Natural killer cell treated with Interleukin-12 subunit alpha and Interleukin-12 subunit beta and Interleukin-15 and Interleukin-18, amount 100 ng/mL, for 72 hours (primary cell): Measurements from ENCODE around the gene PRKCA. TPM values are rescaled to one million over a fixed set of nuclear protein-coding genes. Genes with fewer than 3 reads are reported as not detected.
"Not testable (repeated sequence)": the region's sequence is repeated elsewhere in the genome, so short reads cannot be mapped to it uniquely, and the experiment has no call there.

Source experiments
- ATAC-seq, 2 donors: fragments of 150-1000 bp; cut with Tn5 transposase in 1 of 2; sonication (Bioruptor Pico), chemical (Tn5 transposase) in 1 of 2; 2 replicates each; pipeline ENCODE4 v1.10.0; 2021
- DNase-seq: peaks from one replicate; pipeline ENCODE4 v3.0.0; 2022; ENCODE audit warnings: low spot score
- H3K27ac Mint-ChIP-seq, 2 donors: 1 replicate in 1 of 2; 2 replicates in 1 of 2; pipeline ENCODE4 v1.8.0; 2022; ENCODE audit warnings: mixed read lengths in 2 of 2, mild to moderate bottlenecking in 1 of 2, moderate library complexity in 1 of 2
- H3K27me3 Mint-ChIP-seq, 2 donors: 1 replicate in 1 of 2; 2 replicates in 1 of 2; pipeline ENCODE4 v1.8.0; 2022; ENCODE audit warnings: mixed read lengths in 2 of 2
- H3K36me3 Mint-ChIP-seq: one replicate; pipeline ENCODE4 v1.8.0; 2022; ENCODE audit warnings: mixed read lengths
- H3K4me1 Mint-ChIP-seq, 2 donors: 1 replicate in 1 of 2; 2 replicates in 1 of 2; pipeline ENCODE4 v1.8.0; 2022; ENCODE audit warnings: low read depth in 2 of 2, mixed read lengths in 2 of 2, mild to moderate bottlenecking in 1 of 2
- H3K4me3 Mint-ChIP-seq: one replicate; pipeline ENCODE4 v1.8.0; 2022; ENCODE audit warnings: mixed read lengths
- H3K9me3 Mint-ChIP-seq: 2 replicates; pipeline ENCODE4 v1.8.0; 2022; ENCODE audit warnings: mixed read lengths
- total RNA-seq, 2 donors: library from RNA; stranded (reverse); gene quantifications; one replicate each; pipeline ENCODE4 v1.2.3, GENCODE V29; 2022

The PRKCA gene
- total RNA-seq, 2 donors from 2014 or later, result 31.1 to 41.1 TPM

DNA sequence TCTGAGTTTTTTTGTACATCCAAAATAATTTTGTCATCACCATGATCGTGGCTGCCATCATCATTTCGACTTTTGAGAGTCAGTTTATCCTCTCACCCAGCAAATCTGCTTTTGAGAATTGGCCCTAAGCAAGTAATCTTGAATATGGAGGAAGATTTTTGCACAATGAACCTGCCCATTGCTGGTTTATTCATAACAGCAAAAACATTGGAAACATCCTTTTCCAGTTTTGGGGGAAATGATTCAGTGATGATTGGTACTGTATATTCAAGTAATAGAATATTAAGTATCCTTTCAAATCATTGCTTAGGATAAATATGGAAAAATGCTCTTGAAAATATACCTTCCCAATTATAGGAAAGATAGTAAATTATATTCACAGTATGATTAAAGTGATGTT, 53.1 kb downstream of the PRKCA start:
- H3K4me3 Mint-ChIP-seq, result no peak overlapping the region
- no peak overlapping the region for H3K27ac Mint-ChIP-seq
- DNase-seq, result no peak
- no peak for ATAC-seq
- H3K4me1 Mint-ChIP-seq, result peaks cover 15 to 24% of the 10 kb centered on the region in 2 donors
- H3K27me3 Mint-ChIP-seq, result no peaks in the 10 kb centered on the region
- no peaks in the 10 kb centered on the region for H3K36me3 Mint-ChIP-seq
- H3K9me3 Mint-ChIP-seq, result no peaks in the 10 kb centered on the region

DNA sequence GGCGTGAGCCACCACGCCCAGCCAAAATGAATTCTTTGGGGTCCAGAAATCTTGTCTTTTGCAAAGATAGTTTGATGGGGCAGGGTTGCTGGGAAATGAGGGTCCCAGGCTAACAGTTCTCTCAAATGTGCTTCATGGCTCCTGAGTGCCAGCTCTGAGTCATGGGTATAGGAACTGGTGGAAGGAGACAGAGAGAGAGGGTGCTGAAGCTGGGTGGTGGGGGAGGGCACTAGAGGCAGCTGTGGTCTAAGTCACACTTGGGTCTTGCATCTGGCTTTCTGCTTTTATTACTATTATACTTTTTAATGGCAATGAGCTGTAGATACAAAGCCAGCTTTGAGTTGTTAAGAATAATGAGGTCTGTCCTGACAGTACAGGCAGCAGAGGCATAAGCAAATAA, 54.6 kb downstream of the PRKCA start:
- Mint-ChIP-seq H3K36me3 (no peaks in the 10 kb centered on the region), H3K4me1 (peaks cover 8 to 18% of the 10 kb centered on the region in 2 donors), H3K4me3 (no peak overlapping the region), H3K27me3 (no peaks in the 10 kb centered on the region), H3K27ac (no peak overlapping the region), H3K9me3 (no peaks in the 10 kb centered on the region)
- DNase-seq (no peak), ATAC-seq (no peak)

- Mint-ChIP-seq H3K27ac (no peak overlapping the region), H3K4me1 (peaks cover 10 to 14% of the 10 kb centered on the region in 2 donors), H3K27me3 (no peaks in the 10 kb centered on the region), H3K36me3 (no peaks in the 10 kb centered on the region), H3K9me3 (no peaks in the 10 kb centered on the region), H3K4me3 (no peak overlapping the region)
- ATAC-seq, result no peak
- DNase-seq, result no peak
Measured at GRCh38 chr17:66359351-66359750, 56.9 kb downstream of the PRKCA start.

DNA sequence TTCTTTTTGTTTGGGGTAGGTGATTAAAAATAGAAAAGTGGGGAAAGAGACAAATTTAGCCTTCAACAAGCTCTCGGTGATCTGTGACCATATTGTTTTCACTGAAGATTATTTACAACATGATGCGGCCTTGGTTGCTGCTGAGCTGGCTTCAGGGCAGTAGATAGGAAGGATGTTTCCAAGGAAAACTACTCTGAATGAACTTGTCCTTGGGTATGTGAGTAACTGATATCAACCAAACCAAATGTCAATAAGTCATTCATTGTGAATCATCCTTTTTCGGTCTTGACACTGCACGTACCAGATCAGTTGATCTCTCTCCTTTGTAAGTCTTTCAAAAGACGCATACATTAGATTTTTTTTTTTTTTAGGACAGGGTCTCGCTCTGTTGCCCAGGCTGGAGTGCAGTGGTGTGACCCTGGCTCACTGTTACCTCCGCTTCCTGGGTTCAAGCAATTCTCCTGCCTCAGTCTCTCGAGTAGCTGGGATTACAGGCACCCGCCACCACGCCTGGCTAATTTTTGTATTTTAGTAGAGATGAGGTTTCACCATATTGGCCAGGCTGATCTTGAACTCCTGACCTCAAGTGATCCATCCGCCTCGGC, 58.6 kb downstream of the PRKCA start:
- not testable (repeated sequence) for H3K9me3 Mint-ChIP-seq, H3K27ac Mint-ChIP-seq, H3K27me3 Mint-ChIP-seq, ATAC-seq, H3K36me3 Mint-ChIP-seq, DNase-seq, H3K4me3 Mint-ChIP-seq
- peaks cover 20 to 24% of the 10 kb centered on the region in 2 donors for H3K4me1 Mint-ChIP-seq

GRCh38 chr17:66364508-66364907, 62.1 kb downstream of the PRKCA start:
- Mint-ChIP-seq H3K9me3 (no peaks in the 10 kb centered on the region), H3K36me3 (no peaks in the 10 kb centered on the region), H3K4me1 (peaks cover 25 to 29% of the 10 kb centered on the region in 2 donors), H3K27me3 (no peaks in the 10 kb centered on the region), H3K4me3 (peak overlapping the region; percentile 51), H3K27ac (peak overlapping the region; percentile 51 to 73)
- DNase-seq (no peak), ATAC-seq (peak in 1 of 2 donors; percentile 45)

- H3K27ac Mint-ChIP-seq, result peak overlapping the region; percentile 51 to 73
- no peaks in the 10 kb centered on the region for H3K27me3 Mint-ChIP-seq
- no peaks in the 10 kb centered on the region for H3K36me3 Mint-ChIP-seq
- no peaks in the 10 kb centered on the region for H3K9me3 Mint-ChIP-seq
- ATAC-seq (peak in 1 of 2 donors; percentile 69), DNase-seq (no peak)
- peak overlapping the region; percentile 51 for H3K4me3 Mint-ChIP-seq
- peaks cover 25 to 29% of the 10 kb centered on the region in 2 donors for H3K4me1 Mint-ChIP-seq
Measured at GRCh38 chr17:66364990-66365490, 62.6 kb downstream of the PRKCA start.

DNA sequence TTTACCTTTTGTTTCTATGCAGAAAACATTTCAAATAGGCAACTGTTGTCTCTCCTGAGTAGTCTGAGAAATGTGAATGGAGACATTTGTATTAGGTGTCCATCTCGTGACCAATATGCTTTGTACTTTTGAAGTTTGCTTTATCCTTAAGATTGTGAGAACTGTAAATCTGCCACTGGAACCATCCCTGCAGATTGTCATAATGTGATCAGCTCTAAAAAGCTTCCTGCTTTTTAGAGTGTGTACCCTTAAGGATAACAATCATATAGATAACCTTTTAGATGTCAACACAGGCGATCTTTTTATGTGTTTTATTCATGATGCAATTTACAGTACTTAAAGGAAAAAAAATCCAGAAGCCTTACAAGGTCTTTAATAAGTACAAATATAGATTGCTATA, 63.5 kb downstream of the PRKCA start:
- H3K36me3 Mint-ChIP-seq, result no peaks in the 10 kb centered on the region
- ATAC-seq (no peak), DNase-seq (no peak)
- H3K27me3 Mint-ChIP-seq, result no peaks in the 10 kb centered on the region
- H3K4me3 Mint-ChIP-seq, result no peak overlapping the region
- H3K27ac Mint-ChIP-seq, result peak overlapping the region in 1 of 2 donors; percentile 11
- H3K4me1 Mint-ChIP-seq, result peaks cover 25 to 29% of the 10 kb centered on the region in 2 donors
- H3K9me3 Mint-ChIP-seq, result no peaks in the 10 kb centered on the region

- Mint-ChIP-seq H3K36me3 (no peaks in the 10 kb centered on the region), H3K27ac (no peak overlapping the region), H3K4me3 (no peak overlapping the region), H3K27me3 (no peaks in the 10 kb centered on the region), H3K4me1 (peaks cover 25% of the 10 kb centered on the region in 2 donors), H3K9me3 (no peaks in the 10 kb centered on the region)
- ATAC-seq (no peak), DNase-seq (no peak)
Measured at GRCh38 chr17:66367107-66367506, 64.7 kb downstream of the PRKCA start.

GRCh38 chr17:66369830-66370229, 67.4 kb downstream of the PRKCA start:
- H3K4me3 Mint-ChIP-seq, result no peak overlapping the region
- no peaks in the 10 kb centered on the region for H3K9me3 Mint-ChIP-seq
- H3K27ac Mint-ChIP-seq, result no peak overlapping the region
- no peaks in the 10 kb centered on the region for H3K27me3 Mint-ChIP-seq
- peaks cover 17 to 24% of the 10 kb centered on the region in 2 donors for H3K4me1 Mint-ChIP-seq
- no peak for ATAC-seq
- no peaks in the 10 kb centered on the region for H3K36me3 Mint-ChIP-seq
- DNase-seq, result no peak

- no peak for DNase-seq
- H3K4me1 Mint-ChIP-seq, result peaks cover 10% of the 10 kb centered on the region in 2 donors
- H3K9me3 Mint-ChIP-seq, result no peaks in the 10 kb centered on the region
- H3K36me3 Mint-ChIP-seq, result no peaks in the 10 kb centered on the region
- H3K27me3 Mint-ChIP-seq, result no peaks in the 10 kb centered on the region
- ATAC-seq, result no peak
- no peak overlapping the region for H3K4me3 Mint-ChIP-seq
- peak overlapping the region in 1 of 2 donors; percentile 68 for H3K27ac Mint-ChIP-seq
Measured at GRCh38 chr17:66371561-66371960, 69.1 kb downstream of the PRKCA start.

DNA sequence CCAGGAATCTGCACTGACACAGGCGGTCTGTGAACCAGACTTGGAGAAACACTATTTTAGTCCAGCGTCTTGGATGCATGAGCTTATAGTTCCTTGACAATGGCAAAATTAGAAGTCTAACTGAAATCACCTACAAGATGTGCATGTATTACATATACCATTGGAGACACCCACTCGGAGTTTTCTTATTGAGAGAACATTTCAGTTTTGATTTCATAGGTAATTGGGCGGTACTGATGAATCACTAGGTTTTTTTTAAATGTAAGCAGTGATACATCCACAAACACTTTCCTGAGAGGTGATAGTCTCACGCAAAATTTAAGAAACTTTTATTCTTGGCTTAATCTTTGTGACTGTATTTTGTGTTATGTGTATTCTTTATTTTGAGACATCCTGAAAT, 69.8 kb downstream of the PRKCA start:
- DNase-seq (no peak), ATAC-seq (no peak)
- Mint-ChIP-seq H3K4me3 (no peak overlapping the region), H3K4me1 (peaks cover 10% of the 10 kb centered on the region in 2 donors), H3K27me3 (no peaks in the 10 kb centered on the region), H3K36me3 (no peaks in the 10 kb centered on the region), H3K27ac (peak overlapping the region in 1 of 2 donors; percentile 68), H3K9me3 (no peaks in the 10 kb centered on the region)

GRCh38 chr17:66373079-66373478, 70.7 kb downstream of the PRKCA start:
- peaks cover 5 to 10% of the 10 kb centered on the region in 2 donors for H3K4me1 Mint-ChIP-seq
- ATAC-seq (no peak), DNase-seq (no peak)
- H3K27ac Mint-ChIP-seq, result peak overlapping the region in 1 of 2 donors; percentile 68
- H3K9me3 Mint-ChIP-seq, result no peaks in the 10 kb centered on the region
- no peak overlapping the region for H3K4me3 Mint-ChIP-seq
- no peaks in the 10 kb centered on the region for H3K36me3 Mint-ChIP-seq
- H3K27me3 Mint-ChIP-seq, result no peaks in the 10 kb centered on the region

GRCh38 chr17:66373944-66374817, 71.8 kb downstream of the PRKCA start:
- Mint-ChIP-seq H3K27ac (peak overlapping the region in 1 of 2 donors; percentile 81), H3K27me3 (no peaks in the 10 kb centered on the region), H3K4me1 (peaks cover 5 to 10% of the 10 kb centered on the region in 2 donors), H3K4me3 (no peak overlapping the region), H3K9me3 (no peaks in the 10 kb centered on the region), H3K36me3 (no peaks in the 10 kb centered on the region)
- DNase-seq, result no peak
- ATAC-seq, result peak; percentile 72 to 73

DNA sequence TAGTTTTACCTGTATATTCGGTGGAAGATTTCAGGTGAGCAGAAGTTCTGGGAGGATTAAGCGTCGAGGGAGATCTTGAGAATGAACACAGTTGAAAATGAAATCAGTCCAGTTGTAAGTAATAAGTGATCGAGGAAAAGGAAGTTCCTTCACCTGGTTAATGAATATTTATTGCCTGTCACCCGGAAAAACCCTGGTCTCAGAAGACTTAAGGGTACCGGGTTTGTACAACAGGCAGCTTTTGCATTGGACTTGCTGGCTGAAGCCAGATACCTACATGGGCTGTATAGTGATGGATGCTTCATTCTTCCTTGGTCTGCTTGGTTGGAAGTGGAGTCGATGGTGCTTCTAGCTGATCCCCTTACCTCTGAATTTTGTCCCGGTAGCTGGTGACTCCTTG, 72.7 kb downstream of the PRKCA start:
- Mint-ChIP-seq H3K9me3 (no peaks in the 10 kb centered on the region), H3K27ac (peak overlapping the region in 1 of 2 donors; percentile 81), H3K4me1 (peaks cover 5 to 10% of the 10 kb centered on the region in 2 donors), H3K4me3 (no peak overlapping the region), H3K36me3 (no peaks in the 10 kb centered on the region), H3K27me3 (no peaks in the 10 kb centered on the region)
- ATAC-seq (no peak), DNase-seq (no peak)
